NCI-H1694 treated with DMSO at 0.1 percent for 48 hours (cell line): Measurements from ENCODE around the gene STAT3.
"Not testable (repeated sequence)": the region's sequence is repeated elsewhere in the genome, so short reads cannot be mapped to it uniquely, and the experiment has no call there.

Source experiments
- DNase-seq: peaks from one replicate; lab custom pipeline; 2025; lab: John Stamatoyannopoulos, UW

Gene STAT3

DNA sequence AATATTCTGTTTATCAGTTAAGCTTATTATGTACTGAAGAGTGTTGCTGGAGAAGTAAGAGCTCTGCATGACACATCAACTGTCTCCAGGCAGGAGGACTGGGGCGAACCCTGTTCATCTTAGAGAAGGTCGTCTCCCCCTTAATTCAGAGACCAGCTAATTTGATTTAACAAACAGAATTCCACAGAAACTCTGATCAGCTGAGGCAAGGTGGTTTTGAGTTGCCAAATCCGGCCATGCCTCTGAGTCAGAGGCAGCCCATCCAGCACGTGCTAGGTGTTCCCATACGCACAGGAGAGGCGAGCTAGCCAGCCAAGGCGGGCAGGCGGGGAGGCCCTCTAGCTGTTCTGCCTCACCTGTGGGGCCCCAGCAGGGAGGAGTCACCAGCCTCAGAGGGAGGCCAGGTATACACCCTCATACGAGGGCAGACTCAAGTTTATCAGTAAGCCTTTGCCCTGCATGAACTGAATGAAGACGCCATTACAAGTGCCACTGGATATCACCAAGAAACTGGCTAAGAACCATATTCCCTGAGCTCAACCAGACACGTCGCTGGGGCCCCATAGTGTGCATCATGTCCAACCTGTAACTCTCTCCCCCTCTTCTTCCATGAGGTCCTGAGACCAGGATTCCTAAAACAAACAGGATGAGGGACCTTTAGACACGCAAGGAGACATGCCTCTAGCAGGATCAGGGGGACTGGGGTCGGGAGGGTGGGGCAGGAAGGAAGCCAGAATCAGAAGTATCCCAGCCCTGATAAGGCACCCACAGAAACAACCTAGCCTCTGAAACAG is 74.3 kb downstream of the STAT3 start:
- DNase-seq, result no peak

DNA sequence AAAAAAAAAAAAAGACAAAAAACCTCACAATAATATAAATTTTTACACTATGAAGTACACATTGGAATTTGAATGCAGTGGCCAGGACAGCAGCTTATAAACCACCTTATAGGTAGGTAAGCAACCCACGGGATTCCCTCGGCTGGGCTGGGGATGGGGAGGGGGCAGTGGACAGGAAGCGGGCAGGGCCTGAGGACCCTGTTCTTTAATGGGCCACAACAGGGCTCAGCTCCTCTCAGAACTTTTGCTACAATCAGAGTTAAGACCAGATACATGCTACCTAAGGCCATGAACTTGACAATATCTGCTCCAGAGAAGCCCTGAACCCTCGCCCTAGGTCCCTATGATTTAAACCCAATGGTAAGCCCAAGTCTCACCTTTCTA is 74.9 kb downstream of the STAT3 start:
- DNase-seq, result no peak

DNA sequence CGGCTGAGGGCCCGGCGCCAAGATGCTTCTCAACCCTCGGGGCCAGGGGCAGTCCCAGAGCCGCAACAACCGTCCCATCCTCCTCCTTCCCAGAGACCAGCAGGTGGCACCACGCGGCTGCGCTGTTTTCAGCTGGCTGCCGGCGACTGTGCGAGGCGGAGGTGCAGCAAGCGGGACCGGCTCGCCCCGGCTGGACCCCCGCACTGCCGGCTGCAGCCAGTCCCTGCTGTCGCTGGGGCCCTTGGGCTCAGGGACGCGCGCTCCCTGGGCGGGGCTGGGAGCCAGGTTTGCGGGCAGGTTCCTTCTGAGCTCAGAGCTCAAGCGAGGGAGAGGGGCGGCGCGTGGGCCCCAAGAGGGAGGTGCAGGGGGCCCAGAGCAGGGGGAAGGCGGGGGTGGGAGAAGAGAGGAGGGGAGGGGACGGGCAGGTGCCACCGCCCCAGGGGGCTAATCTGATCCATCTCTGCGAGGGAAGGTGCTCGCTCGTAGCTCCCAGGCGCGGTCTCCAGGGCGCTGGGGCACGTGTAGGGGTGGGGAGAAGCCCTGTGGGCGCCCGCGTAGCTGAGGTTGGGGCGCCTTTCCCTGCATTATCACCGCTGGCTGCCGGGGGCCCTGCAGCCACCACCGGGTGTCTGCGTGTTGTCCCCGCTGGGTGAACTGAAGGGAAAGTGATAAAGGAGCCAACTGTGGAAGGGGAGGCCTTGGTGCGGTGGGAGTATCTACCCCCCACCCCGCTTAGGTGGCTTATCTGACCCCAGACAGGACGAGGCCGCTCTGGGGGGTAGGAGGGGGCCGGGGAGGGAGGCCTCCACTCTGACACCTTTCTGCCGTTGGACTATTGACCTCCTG is 75.7 kb downstream of the STAT3 start:
- peak; percentile 76 for DNase-seq

DNA sequence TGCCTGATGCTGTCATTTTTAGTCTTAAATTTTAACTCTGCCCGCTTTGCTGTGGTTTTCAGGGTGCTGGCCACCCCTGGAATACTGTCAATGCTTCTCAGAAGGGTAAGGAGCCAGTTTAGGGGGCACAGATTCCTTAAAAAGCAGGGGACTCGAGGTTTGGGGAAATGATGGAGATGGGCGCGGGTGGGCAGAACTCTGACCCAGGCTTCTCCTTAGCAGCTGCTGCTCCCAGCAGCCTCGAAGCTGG is 76.3 kb downstream of the STAT3 start:
- no peak for DNase-seq

DNA sequence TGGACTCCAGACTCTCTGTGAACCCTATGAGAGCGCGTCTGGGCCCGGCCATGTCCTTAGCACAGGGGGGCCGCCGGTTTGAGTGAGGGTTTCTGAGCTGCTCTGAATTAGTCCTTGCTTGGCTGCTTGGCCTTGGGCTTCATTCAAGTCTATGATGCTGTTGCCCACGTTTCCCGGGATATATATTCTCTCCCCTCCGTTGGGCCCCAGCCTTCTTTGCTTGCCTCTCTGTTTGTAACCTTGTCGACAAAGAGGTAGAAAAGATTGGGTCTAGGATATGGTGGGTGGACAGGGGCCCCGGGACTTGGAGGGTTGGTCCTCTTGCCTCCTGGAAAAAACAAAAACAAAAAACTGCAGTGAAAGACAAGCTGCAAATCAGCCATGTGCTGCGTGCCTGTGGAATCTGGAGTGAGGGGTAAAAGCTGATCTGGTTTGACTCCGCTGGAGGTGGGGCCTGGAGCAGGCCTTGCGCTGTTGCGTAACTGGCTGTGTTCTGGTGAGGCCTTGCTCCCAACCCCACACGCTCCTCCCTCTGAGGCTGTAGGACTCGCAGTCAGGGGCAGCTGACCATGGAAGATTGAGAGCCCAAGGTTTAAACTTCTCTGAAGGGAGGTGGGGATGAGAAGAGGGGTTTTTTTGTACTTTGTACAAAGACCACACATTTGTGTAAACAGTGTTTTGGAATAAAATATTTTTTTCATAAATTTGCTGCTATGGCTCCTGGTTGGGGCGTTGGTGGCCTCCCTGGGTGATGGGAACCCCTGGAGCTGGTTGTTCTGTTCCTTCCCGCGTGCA is 76.8 kb downstream of the STAT3 start:
- DNase-seq, result no peak

DNA sequence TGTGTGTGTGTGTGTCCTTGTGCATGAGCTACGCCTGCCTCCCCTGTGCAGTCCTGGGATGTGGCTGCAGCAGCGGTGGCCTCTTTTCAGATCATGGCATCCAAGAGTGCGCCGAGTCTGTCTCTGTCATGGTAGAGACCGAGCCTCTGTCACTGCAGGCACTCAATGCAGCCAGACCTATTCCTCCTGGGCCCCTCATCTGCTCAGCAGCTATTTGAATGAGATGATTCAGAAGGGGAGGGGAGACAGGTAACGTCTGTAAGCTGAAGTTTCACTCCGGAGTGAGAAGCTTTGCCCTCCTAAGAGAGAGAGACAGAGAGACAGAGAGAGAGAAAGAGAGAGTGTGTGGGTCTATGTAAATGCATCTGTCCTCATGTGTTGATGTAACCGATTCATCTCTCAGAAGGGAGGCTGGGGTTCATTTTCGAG is 77.4 kb downstream of the STAT3 start:
- DNase-seq, result no peak

DNA sequence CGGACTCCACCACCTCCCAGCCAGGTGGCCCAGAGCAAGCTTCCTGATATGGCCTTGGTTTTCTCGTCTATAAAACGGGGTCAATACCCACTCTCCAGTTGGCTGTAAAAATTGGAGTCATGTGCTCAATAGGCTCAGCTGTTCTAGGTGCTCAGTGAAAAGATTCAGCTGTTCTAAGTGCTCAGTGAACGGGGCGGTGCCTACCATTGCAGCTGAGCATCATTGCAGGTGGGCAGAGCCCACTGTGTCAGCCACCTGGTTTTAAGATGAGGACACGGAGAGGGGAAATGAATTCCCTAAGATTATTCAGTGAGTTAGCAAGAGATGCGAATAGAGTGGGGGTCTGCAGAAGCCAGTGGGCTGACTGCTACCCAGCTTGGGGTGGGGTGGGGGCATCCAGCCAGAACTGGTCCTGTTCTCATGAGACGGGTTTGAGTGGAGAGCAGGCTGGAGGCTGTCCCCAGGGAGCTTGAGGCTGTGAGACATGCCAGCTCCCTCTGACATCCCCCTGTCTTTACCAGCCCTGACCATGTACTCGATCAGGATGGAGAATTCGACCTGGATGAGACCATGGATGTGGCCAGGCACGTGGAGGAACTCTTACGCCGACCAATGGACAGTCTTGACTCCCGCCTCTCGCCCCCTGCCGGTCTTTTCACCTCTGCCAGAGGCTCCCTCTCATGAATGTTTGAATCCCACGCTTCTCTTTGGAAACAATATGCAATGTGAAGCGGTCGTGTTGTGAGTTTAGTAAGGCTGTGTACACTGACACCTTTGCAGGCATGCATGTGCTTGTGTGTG is 78.1 kb downstream of the STAT3 start:
- DNase-seq, result no peak

DNA sequence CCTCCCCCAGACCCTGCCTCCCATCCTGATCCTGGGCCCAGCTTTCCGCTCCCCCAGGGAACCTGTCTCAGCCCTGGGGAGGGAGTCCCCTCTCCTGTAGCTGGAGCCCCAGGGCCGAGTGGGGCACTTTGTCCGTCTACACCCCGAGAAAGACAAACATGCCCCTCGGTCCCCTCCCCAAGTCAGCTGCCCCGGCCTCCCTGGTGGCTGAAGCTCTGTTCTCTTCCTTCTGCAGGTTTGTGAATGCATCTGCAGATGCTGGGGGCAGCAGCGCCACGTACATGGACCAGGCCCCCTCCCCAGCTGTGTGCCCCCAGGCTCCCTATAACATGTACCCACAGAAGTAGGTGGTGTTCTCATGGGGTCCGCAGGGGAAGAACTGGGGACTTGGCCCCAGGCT is 79.1 kb downstream of the STAT3 start:
- no peak for DNase-seq

DNA sequence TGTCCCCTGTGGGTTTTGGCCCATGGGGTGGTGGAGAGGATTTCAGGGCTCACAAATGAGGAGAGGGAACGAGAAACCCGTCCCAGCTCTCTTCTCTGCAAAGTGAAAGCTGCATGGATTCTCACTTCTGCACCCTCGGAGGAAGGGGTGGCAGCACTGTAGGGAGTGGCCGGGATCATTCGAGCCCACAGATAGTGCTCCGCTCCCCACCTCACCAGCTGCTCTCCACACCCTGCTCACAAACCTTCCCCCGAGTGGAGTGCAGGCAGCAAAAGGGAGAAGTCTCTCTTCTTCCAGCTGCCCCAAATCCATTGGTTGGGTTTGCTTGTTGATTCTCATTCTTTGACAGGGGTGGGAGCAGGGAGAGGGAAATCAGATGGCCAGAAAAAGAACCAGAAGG is 79.8 kb downstream of the STAT3 start:
- no peak for DNase-seq

DNA sequence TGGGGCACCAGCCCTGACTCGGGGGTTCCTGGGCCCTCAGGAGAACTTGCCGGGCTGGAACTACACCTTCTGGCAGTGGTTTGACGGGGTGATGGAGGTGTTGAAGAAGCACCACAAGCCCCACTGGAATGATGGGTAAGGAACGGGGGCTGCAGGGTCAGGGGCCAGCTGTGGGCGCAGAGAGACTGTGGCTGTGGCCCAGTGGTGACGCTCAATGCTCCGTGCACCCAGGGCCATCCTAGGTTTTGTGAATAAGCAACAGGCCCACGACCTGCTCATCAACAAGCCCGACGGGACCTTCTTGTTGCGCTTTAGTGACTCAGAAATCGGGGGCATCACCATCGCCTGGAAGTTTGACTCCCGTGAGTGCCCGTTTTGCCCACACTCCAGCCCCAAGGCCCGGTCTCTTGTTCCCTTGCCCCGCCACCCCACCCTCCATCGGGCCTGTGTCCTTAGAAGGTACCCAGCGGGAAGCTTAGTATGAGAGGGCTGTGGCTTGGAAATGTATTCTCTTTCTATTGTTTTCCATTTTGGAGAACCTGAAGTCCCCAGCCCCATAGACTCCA is 80.8 kb downstream of the STAT3 start:
- DNase-seq, result no peak

DNA sequence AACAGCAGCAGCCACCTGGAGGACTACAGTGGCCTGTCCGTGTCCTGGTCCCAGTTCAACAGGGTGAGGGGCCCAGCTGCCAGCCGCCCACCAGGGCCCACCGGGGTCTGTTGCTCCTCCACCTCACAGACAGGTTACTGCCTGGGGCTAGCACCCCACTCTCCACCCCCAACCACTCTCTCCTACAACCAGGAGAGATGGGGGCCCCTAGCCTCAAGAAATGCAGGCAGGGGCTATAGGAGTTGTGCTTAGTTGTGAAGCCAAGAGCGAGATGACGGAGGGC is 81.9 kb downstream of the STAT3 start:
- DNase-seq, result no peak

DNA sequence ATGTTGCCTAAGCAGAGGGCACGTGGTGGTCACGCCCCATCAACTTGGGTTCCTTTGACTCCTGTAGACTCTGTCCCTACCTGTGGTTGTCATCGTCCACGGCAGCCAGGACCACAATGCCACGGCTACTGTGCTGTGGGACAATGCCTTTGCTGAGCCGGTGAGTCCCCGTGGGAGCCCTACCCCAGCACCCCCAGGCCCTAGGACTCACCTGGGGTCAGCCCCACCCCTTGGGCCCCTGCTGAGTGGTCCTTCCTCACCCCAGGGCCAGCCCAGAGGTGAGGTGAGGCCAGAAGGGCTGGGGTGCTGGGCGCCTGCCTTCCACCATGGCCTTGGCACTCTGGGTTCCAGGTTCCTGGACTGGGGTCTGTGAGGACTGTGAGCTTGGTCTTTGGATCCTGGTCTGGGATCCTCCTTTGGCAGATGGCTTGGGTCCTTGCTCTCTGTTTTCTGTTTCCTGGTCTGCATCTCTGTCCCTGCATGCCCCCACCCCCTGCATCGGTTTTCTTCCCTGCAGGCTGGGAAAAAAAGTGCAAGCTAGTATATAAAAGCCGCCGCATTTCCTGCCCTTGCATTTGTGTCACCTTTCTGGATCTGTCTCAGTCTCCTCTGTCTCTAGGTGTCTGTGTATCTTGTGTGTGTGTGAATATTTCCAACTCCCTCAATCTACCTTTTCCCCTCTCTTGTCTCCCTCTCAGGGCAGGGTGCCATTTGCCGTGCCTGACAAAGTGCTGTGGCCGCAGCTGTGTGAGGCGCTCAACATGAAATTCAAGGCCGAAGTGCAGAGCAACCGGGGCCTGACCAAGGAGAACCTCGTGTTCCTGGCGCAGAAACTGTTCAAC is 82.5 kb downstream of the STAT3 start:
- DNase-seq, result no peak

DNA sequence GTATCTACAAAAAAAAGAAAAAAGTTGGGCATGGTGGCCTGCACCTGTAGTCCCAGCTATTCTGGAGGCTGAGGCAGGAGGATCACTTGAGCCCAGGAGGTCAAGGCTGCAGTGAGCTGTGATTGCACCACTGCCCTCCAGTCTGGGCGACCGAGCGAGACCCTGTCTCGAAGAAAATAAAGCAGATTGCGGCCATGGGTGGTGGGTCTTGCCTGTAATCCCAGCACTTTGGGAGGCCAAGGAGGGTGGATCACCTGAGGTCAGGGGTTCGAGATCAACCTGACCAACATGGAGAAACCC is 83.3 kb downstream of the STAT3 start:
- DNase-seq, result not testable (repeated sequence)

DNA sequence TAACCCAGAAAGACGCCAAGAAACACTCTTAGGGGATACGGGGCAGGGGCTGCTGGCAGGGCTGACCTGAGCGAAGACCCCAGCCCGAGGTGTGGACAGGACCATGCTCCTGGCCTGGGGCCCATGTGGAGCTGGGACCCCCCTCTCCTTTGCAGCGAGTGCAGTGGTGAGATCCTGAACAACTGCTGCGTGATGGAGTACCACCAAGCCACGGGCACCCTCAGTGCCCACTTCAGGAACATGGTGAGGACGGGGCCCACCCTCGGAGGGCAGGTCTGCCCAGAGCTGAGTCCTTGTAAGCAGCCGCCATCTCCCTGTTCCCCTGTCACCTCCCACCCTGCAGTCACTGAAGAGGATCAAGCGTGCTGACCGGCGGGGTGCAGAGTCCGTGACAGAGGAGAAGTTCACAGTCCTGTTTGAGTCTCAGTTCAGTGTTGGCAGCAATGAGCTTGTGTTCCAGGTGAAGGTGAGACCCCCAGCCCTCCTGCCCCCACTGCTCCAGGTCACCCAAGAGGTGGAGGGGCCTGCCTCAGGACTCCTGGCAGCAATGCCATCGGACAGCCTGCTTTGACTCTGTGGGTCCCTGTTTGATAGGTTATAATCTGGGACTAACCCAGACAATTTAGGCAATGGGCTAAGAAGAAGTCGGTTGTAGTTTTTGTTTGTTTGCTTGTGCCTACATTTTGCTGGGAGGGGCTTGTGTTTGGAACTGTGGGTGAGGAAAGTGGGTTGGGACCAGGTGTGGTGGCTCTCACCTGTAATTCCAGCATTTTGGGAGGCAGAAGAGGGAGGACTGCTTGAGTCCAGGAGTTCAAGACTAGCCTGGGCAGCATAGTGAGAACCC is 83.8 kb downstream of the STAT3 start:
- DNase-seq, result no peak

DNA sequence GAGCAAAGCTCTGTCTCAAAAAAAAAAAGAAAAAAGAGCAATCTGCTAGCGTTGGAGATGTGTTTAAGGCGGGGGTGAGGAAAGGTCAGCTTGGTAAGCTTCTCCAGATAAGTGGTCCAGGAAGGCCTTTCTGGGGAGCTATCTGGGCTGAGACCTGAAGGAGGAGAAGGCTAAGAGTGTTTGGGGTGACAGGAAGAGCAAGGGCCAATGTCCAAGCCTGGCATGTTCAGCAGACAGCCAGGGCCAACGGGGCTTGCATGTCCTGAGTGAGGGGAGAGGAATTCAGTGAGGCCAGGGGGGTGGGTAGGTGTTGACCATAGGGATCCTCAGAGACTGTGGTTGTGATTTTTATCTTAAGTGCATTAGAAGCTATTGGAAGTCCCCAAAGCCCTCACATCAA is 84.5 kb downstream of the STAT3 start:
- no peak for DNase-seq

DNA sequence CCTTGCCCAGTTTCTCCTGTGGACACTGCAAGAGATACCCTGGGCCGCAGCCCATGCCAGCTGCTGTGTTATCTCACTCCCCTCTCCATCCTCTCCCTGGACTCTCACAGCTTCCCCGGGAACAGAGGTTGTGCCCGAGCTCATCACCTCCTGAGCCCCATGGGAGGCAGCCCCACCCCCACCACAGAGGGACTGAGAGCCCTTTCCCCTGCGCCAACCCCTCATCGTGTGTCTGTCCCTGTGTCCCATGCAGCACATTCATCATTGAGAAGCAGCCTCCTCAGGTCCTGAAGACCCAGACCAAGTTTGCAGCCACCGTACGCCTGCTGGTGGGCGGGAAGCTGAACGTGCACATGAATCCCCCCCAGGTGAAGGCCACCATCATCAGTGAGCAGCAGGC is 87.2 kb downstream of the STAT3 start:
- DNase-seq, result no peak

DNA sequence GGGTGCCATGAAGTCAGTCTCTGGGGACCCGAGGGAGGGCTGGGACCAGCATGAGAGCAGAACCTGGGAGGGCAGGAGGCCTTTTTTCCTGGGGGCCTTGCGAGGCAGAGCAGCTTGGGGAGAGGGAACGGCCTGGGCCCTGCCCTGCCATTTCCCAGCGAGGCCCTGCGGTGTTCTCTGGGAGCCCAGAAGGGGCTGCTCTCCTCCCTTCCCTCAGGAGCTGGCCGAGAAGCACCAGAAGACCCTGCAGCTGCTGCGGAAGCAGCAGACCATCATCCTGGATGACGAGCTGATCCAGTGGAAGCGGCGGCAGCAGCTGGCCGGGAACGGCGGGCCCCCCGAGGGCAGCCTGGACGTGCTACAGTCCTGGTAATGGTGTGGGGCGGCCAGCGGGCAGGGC is 88.3 kb downstream of the STAT3 start:
- not testable (repeated sequence) for DNase-seq

DNA sequence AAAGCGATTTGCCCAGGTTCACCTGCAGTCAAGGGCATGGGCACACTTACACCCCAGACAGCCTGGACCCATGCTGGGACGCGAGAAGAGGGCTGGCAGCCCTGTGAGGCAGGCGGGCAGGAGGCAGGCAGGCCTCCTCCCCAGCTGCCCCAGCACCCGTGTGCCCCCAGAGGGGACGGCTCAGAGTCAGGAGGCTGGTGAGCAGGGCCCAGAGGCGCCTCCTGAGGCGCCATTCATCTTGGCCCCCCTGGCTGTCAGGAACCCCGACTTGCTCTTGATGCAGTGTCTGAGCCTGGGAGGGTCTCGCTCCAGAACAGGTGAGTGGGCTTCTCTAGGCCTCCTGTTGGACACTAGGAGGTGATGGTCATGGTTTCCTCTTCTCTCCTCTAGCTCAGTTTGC is 88.9 kb downstream of the STAT3 start:
- DNase-seq, result not testable (repeated sequence)

DNA sequence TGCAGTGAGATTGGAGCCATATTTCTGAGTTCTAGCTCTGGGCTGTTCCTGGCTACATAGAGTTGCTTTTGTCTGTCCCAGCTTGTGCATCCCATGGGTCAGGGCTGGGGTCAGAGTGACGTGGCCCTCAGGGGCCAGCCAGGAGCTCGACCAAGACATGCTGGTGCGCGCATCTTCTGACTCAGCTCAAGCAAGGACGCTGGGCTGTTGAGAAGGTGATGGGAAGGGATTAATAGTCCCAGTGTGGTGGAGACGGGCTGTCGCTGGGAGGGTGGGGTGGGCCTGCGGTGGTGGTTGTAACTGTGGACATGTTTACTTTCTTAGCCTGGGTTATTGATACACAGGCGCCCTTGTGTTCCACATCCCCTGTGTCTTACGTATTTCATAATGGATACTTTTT is 90.5 kb downstream of the STAT3 start:
- DNase-seq, result not testable (repeated sequence)

DNA sequence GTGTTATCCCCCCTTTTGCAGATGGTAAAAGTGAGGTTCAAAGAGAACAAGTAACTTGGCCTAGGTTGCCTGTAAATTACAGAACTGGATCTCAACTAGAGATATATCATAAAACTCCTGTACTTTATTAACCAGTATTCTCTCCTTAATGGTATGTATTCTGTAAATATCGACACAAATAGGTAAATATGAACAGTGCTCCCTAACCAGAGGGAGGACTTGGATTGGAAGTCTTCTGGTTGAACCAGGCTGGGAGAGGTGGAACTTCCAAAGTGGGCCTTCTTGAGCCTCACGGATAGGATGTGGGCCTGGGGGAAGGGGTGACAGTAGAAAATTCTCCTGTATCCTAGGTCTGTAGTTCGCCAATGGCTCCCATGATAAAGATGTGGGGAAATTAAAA is 92.2 kb downstream of the STAT3 start:
- DNase-seq, result no peak
